Fibroblast of villous mesenchyme (primary cell): ENCODE measurements around the gene WDFY2. TPM values are rescaled to one million over a fixed set of nuclear protein-coding genes. Genes with fewer than 3 reads are reported as not detected.

ENCODE experiments used
- DNase-seq: peaks from one replicate; pipeline ENCODE4 v3.0.0-alpha.2; 2010; ENCODE audit warnings: low read depth
- H3K4me3 ChIP-seq: 2 replicates; pipeline ENCODE4 v1.5.1; 2011; ENCODE audit warnings: low read depth, mild to moderate bottlenecking, low read length
- total RNA-seq: library from RNA; depleted of rRNA; stranded (reverse); fragments of >200 nt; gene quantifications from 2 replicates; pipeline ENCODE4 v1.2.3, GENCODE V29; 2012
- TF ChIP-seq, protein P1 (sequence below): IDR thresholded peaks from 2 replicates; pipeline ENCODE4 v1.5.1; 2012; ENCODE audit warnings: low read depth, mild to moderate bottlenecking, low read length; ENCODE audit not compliant: insufficient read depth

WDFY2 gene
- total RNA-seq, 1 donor, result 6.0 TPM

DNA sequence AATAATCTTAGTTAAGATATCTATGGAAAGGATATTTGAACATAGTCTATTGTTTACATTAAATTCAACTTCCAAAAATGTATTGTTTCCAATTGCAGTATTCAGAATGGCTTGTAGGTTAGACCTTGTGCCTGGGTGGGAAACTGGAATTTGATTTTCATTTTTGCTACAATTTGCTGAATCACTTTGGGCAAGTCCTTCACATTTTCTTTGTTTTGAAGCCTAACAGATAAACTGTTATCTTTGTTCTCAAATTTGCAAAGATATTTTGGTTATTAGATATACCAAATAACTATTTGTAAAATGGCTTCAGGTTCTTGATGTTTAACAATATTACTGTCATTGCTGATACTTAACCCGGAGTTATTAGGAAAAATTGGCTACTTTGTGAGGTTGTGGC, 82.6 kb downstream of the WDFY2 start:
- no peak for DNase-seq
- TF ChIP-seq, protein P1, sequence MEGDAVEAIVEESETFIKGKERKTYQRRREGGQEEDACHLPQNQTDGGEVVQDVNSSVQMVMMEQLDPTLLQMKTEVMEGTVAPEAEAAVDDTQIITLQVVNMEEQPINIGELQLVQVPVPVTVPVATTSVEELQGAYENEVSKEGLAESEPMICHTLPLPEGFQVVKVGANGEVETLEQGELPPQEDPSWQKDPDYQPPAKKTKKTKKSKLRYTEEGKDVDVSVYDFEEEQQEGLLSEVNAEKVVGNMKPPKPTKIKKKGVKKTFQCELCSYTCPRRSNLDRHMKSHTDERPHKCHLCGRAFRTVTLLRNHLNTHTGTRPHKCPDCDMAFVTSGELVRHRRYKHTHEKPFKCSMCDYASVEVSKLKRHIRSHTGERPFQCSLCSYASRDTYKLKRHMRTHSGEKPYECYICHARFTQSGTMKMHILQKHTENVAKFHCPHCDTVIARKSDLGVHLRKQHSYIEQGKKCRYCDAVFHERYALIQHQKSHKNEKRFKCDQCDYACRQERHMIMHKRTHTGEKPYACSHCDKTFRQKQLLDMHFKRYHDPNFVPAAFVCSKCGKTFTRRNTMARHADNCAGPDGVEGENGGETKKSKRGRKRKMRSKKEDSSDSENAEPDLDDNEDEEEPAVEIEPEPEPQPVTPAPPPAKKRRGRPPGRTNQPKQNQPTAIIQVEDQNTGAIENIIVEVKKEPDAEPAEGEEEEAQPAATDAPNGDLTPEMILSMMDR, result no peak
- no peak overlapping the region for H3K4me3 ChIP-seq

DNA sequence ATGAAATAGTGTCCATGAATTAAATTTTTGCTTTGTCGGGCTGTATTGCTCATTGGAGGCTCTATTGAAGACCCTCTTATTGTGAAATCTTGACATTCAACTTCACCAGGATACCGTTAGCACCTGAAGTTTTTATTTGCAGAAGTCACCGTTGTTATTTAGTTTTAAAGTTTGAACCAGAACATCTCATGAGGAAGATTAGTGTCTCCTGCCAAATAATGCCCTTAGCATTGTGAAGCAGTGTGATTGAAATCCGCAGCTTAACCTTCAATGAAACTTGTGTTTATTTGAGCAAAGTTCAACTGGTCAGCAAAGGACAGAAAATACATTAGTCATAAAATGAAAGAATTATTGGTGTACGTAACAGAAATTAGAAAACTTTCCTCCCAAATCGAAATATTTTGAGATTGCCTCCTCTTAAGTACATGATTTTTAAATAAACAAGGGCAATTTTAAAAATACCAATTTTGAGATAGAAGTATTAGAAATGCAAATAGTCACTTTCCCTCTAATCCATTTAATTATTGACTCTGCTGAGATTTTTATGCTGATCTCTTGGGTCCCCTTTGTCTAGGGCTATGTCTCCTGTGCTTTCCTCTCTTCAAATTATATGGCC, 84.4 kb downstream of the WDFY2 start:
- TF ChIP-seq, protein P1, result no peak
- H3K4me3 ChIP-seq, result no peak overlapping the region
- no peak for DNase-seq

DNA sequence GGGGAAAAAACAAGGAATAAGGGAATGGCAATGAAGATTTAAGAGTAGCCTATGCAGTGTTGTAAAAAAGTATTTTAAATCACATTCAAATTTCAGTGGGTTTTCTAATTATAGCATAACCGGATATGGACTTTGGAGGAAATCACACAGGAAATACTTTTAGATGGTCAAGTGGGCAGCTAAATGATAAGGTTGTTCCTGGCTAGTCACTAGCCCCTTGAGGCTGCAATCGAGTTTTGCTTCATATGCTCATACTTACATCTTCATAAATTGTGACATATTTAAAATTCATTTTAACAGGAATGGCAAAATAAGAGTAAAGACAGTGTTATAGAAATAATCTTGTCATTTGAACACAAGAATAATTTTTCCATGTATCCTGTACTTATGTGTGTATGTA, 88.9 kb downstream of the WDFY2 start:
- TF ChIP-seq, protein P1, result no peak
- DNase-seq, result no peak
- H3K4me3 ChIP-seq, result no peak overlapping the region

DNA sequence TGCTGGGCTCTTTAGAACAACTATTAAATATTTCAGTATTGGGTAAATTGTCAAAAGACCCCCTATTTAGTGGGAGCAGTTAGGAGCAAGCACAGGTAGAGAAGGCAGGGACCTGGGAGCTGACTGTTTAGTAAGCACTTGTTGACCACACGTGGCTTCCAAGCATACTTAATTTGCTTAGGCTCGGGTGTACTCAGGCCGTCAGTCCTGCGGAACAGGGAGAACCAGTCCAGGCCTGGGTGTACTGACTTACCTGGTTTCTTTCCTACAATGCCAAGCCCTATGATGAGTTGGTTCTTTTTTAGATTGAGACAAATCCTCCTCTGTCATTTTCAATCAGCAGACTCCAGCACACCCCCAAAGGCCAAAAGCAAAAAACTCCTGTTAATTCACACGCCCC, 90.0 kb downstream of the WDFY2 start:
- no peak for DNase-seq
- TF ChIP-seq, protein P1, result no peak
- H3K4me3 ChIP-seq, result no peak overlapping the region

DNA sequence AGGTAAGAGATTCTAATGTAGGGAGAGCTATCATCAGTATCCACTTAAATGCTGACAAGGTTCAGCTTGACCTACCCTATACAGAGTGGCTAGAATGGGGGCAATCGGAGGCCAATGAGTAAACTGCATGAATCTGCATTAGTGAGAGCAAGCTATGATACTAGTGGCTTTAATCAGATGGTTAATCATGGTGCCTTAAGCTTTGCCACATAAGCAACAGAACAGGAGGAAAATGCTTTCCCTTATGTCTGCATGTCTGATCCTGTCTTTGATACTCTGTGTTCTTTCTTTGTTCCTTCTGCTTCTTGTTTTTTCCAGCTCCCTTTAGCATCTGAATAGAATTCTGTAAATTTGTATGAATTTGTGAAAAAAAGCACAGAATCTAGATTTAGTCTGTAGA, 91.1 kb downstream of the WDFY2 start:
- DNase-seq, result no peak
- H3K4me3 ChIP-seq, result no peak overlapping the region
- TF ChIP-seq, protein P1, result no peak

DNA sequence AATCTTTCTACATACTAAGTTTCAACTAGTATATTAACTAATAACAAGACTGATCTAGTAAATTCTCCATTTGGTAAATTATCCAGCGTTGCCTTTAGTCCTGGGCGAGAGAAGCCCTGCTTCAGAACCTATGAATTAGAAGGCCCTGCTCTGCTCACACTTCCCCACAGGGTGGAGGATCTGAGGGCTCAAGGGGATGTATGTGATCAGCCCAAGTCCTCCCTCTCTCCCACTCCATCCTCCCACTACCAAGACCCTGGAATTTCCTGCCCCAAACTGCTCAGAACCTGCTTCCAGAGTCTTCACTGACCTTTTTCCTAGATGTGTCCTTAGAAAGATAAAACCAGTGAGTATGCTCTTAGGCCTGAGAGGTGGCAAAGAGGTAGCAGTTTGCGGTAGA, 91.6 kb downstream of the WDFY2 start:
- TF ChIP-seq, protein P1, result no peak
- no peak for DNase-seq
- no peak overlapping the region for H3K4me3 ChIP-seq

DNA sequence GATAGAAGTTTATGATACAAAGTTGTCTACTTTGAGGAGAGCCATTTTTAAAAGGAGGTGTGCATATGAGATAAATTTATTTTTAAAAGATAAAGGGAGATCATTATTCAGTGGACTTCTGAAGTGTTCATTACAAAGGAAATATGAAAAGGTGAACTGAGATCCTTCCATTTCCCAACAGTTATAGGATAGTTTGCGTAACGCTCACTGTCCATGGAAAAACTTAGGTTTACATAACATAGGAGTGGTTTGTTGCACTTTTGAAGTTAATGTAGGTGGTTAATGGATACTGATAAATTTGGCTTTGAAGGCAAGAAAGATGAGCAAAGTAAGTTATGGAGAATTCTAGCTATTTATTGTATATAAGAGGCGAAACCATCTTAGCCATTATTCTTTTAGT, 92.5 kb downstream of the WDFY2 start:
- TF ChIP-seq, protein P1, result no peak
- DNase-seq, result no peak
- H3K4me3 ChIP-seq, result no peak overlapping the region
